Muscle of back (tissue), 13 donors: ENCODE measurements around the gene KLRF1. TPM values are rescaled to one million over a fixed set of nuclear protein-coding genes. Genes with fewer than 3 reads are reported as not detected.

Source experiments
- DNase-seq, 3 donors: peaks; one replicate each; pipeline versions ENCODE4 v3.0.0 to v3.0.0-alpha.2; 2013
- long read RNA-seq, 9 donors: transcript quantifications; one replicate each; lab custom pipeline, GENCODE V29; 2026
- polyA plus RNA-seq, 10 donors: library from polyadenylated mRNA; unstranded; fragments of 120-200 nt; gene quantifications; one replicate each; pipeline ENCODE4 v1.2.1, GENCODE V29; 2013; ENCODE audit not compliant: insufficient read length in 10 of 10

The KLRF1 gene
- polyA plus RNA-seq, result under 1 TPM in 8 of 10 donors, not detected in 2; 0.22 to 0.67 (median 0.38) TPM
- long read RNA-seq, donor 1, result 0 reads
- long read RNA-seq, donor 2, result 0 reads
- long read RNA-seq, donor 3, result 0 reads
- long read RNA-seq, donor 4, result 0 reads
- long read RNA-seq, donor 5, result 0 reads
- long read RNA-seq, donor 6, result 0 reads
- long read RNA-seq, donor 7, result 0 reads
- long read RNA-seq, donor 8, result 0 reads
- long read RNA-seq, donor 9, result 0 reads

DNA sequence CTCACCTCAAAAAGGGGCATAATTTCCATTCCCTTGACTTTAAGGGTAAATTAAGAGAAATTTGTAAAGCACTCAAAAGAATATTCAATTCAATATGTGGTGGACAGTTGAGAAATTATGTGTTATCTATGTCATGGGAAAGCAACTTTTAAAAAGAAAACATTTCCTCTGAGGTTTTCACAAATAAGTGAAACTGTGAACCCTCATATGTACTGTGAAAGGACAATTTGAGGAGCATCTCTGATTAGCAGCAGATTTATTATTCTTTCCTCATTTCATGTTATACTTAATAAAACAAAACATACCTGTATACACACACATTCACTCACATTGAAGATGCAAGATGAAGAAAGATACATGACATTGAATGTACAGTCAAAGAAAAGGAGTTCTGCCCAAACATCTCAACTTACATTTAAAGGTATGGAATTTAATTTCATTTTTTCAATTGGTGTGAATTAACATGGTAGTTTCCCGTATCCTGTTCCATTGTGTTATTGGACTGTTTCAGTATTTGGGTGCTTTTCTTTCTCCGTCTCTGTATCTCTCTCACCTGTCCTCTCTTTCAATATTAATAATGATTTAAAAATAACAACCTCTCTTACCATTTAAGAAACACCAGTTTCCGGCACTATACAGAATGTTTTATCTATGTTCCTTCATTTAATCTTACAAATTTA lies at the start of gene KLRF1:
TSS of gene KLRF1 (plus strand) at position 273 of the 680 bp plus-strand sequence. CDS start at position 337, 64 bp downstream.
- DNase-seq, result no peak

DNA sequence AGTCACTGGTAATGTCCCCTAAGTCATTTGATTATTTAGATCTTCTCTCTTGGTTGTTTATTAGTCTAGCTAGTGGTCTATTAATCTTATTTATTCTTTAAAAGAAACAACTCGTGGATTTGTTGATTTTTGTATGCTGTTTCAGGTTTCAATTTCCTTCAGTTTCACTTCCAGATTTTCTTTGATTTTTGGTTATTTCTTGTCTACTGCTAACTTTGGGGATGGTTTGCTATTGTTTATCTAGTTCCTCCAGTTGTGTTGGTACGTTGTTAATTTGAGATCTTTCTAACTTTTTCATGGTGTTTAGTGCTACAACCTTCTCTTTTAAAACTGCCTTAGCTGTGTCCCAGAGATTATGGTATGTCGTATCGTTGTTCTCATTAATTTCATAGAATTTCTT lies 48.1 kb upstream of the KLRF1 start:
- no peak for DNase-seq

GRCh38 chr12:9781360-9781759 lies 45.9 kb upstream of the KLRF1 start:
- no peak for DNase-seq

GRCh38 chr12:9782547-9783382 lies 44.5 kb upstream of the KLRF1 start:
- DNase-seq, result no peak

DNA sequence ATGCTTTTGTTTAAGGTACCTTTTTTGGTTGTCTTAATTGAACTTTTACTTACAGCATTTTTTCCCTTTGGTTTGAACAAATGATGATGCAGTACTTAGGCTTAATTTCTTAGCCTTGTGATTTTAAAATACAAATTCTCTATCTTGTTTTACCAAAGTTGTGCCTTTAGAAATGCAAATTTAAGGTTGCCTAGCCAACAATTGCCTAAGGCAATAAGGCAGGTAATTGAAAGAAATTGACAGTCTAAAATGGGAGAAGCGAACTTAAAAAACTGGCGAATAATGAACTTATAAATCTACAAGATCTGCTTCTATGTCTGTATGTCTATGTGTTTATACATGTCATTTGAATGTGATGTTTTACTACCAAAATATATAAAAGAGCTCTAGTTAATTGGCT lies 43.0 kb upstream of the KLRF1 start:
- DNase-seq, result no peak

DNA sequence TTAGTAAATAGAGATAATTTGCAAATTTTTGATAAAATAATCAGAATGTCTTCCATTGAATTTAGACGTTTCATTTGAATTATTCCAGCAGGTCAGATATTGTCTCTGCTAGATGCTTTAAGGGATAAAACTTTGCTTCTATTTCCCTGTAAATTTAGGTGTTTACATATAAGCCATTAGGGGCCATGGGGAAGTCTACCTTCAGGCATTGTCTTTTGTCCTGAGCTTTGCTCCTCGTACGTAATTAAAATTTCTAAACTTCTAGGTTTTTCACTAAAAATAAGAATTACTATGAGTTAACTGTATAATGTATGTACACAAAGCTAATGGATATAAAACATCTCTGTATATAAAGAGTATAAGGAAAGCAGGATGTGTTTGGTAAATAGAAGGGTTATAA lies 42.5 kb upstream of the KLRF1 start:
- no peak for DNase-seq

DNA sequence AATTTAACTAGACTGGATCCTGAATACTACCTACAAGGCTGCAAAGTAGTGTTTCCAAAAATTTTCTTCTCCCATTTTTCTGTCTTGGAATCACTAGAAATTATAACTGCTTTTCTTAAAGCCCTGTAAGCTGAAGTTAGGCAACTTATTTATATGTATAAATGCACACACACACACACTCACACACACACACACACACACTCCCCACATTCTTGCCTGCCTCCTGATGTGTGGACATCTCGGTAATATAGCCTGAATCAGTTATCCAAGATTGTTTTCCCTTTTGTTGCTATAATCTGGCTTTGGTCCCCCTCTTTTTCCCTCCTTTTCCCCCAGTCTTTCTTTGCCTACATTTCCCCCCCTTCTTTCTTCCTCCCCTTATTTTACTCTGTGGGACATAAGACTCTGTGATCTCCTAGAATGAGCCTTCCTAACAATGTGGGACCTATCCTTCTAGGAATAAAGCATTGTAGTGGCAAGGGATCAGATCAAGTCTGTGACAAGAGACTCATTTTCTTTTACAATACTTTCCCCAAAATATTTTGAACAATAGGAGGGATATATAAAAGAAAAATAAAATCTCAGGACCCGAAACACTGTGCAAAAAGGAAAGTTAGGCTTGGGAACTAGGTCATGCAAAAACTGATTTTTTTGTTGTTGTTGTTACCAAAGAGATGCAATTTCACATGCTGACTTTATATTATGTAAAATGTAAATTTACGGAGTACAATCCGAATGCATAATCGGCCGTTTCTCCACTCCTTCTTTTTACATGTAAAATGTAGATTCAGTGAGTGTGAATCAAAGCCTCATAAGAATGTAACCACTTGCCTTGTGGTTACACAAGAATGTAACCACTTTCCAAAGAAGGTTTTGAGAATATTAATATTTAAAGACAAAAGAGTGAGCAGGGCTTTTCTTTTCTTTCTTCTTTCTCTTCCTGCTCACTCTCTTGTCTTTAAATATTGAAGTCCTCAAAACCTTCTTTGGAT lies 40.3 kb upstream of the KLRF1 start:
- DNase-seq, result no peak

GRCh38 chr12:9792185-9792900 lies 34.9 kb upstream of the KLRF1 start:
- DNase-seq, result no peak

- peak in 1 of 3 donors; percentile 7 for DNase-seq
Observed at GRCh38 chr12:9792961-9793617, 34.2 kb upstream of the KLRF1 start.

DNA sequence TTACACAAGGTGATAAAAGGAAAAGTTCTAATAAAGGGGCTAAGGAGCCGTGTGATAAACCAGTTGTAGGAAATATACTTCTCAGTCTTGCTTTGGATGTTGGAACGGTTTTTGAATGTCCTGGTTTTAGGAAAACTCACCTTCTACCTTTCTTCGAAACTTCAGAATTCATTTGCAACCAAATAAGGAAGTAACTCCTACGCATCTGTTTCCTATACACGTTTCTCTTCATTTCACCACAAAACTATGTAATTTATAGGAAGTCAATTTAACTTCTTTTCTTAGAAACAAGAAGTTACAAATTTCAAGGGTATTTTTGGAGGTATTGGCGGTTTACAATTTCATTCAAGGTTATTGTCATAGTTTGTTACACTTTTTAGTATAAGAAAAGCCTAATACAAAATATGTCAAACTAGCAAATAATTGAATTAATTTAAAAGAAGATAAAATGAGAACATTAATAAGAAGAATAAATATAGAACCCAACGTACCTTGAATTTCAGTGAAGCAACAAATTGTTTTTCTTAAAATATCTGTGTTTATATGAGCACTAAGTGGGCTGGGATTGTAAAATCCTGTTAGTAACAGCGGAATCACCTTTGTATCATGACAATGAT lies 33.4 kb upstream of the KLRF1 start:
- DNase-seq, result peak in 1 of 3 donors; percentile 4

DNA sequence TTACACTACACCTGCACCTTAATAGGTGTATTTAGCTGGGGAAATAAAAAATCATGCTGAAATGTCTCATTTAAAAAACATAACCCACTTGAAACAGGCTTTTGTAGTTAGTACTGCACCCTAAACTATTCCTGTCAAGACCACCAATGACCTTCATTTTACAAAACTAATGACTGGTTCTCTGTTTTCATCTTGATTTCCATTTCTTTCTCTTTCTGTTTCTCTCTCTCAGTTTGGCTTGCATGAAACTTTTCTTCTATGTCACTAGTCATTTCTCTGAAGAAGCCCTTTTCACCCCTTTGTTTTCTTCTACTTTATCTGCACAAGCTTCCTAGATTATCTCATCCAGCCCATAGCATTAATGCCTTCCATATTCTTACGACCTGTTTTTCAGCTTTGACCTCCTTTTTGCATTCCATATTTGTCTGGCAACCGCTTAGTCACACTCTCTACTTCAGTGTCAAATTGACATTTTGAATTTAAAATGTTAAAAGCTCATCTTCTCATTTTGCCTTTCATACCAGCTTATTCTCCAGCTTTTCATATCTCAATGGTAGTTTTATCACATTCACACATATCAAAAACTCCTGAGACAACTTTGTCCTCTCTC lies 32.7 kb upstream of the KLRF1 start:
- no peak for DNase-seq

DNA sequence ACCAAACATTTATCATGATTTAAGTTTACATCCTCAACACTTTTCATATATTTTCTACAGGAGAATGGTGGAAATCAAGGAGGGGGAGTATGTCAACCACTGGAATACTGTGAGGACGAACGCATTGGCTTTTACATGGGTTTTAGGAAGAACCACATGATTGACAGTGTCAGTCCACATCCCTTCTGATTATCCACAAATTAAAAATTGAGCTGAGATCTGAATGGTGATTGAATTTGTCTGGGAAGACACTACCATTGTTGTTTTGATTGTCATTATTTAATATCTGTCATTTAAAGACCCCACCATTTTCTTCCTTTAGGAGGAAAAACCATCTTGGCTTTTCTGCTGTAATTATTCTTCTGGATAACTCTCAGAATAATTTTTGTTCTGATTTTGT lies 31.3 kb upstream of the KLRF1 start:
- DNase-seq, result no peak

- DNase-seq, result no peak
Observed at GRCh38 chr12:9796346-9796745, 30.9 kb upstream of the KLRF1 start.

DNA sequence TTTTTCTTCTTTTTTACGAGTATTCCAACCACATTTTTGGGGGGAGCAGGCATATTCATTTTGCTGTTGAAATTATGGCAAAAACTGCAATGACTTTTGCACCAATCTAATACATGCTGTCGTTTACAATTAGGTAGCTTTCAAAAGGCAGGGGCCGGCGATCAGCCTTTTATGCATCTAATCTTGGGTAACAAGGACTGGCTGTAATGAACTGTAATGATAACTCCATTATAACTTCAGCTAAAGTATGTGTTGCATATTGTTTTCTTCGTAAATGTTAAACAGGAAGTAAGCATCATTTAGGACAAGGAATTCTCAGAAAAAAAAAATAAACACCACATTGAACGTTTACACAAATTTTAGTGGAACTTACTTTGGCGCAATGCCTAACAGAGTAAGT lies 30.3 kb upstream of the KLRF1 start:
- DNase-seq, result no peak

DNA sequence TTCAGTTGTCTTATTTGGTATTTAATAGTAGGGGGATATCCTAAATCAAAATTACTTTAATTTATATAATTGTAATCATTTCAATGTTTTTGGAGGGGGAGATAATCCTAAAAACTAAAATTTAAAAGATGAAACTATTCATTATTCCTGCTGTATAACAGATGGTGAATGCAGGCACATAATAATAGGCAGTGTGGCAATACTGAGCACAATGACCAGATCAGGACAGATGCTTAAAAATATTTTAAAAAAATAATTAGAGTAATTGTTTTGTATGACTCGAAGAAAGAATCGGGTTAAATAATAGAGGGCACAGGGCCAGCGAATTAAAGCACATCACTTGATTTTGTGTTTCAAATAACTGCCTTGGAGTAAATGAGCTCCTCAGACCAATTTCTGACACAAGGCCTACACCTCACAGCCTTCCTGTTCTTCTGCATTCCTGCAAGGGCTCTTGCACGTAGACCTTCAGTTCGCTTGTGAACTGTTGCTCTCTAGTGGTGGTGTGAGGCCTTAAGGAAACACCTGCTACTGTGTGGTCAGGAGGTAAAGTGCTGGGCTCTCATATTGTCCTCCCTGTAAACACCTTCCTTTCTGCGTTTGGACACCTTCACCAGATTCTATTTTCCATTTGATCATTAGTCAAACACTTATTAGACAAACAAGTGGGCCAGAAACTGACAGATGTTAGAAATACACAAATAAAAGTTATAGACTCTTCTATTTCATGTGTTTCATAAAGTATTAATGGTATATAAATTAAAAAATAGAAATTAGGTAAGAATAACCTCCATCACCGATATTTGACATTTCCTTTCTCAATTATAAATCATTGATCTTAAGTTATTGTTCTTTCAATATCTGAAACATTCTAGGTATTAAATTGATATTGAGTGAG lies 29.3 kb upstream of the KLRF1 start:
- DNase-seq, result peak in 1 of 3 donors; percentile 24

- DNase-seq, result no peak
Observed at GRCh38 chr12:9799961-9800360, 27.3 kb upstream of the KLRF1 start.

DNA sequence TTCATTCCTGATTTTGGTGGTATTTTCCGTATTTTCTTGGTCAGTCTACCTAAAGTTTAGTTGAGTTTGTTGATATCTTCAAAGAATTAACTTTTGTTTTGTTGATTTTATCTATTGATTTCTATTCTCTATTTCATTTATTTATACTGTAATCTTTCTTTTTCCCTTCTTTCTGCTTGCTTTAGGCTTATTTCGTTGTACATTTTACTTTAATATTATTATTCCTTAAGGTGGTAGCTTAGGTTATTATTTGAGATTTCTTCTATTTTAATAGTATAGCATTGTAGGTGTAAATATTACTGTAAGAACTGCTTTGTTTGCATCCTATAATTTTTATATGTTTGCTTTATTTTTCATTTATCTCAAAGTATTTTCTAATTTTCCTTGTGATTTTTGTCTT lies 21.4 kb upstream of the KLRF1 start:
- DNase-seq, result no peak

- no peak for DNase-seq
Observed at GRCh38 chr12:9806714-9807113, 20.6 kb upstream of the KLRF1 start.
